Aorta (tissue), 5 donors: ENCODE results near the gene ADAMTS4. TPM values are rescaled to one million over a fixed set of nuclear protein-coding genes. Genes with fewer than 3 reads are reported as not detected.
A peak's percentile ranks its signal among the peaks of the same experiment; 100 is the strongest.

Experiments
- ATAC-seq: fragments of 200-7000 bp; cut with Tn5 transposase; one replicate; pipeline ENCODE4 v1.9.1; 2022; ENCODE audit warnings: moderate library complexity; ENCODE audit not compliant: low FRiP score
- DNase-seq, 2 donors: peaks; one replicate each; pipeline ENCODE4 v3.0.0-alpha.2; 2020
- H3K27ac ChIP-seq, 2 donors: one replicate each; pipeline ENCODE4 v1.5.1; 2013; ENCODE audit warnings: low read length in 2 of 2, mild to moderate bottlenecking in 2 of 2, moderate library complexity in 2 of 2, control low read depth in 1 of 2, inconsistent platforms in 1 of 2, low read depth in 1 of 2
- H3K27me3 ChIP-seq, 2 donors: one replicate each; pipeline ENCODE4 v1.6.1; 2013; ENCODE audit warnings: control low read depth in 1 of 2, low read length in 1 of 2, mild to moderate bottlenecking in 1 of 2, moderate library complexity in 1 of 2; ENCODE audit not compliant: insufficient read depth in 2 of 2, control insufficient read depth in 1 of 2
- H3K36me3 ChIP-seq, 2 donors: one replicate each; pipeline ENCODE4 v1.6.1; 2013; ENCODE audit warnings: control low read depth in 1 of 2, low read length in 1 of 2, mild to moderate bottlenecking in 1 of 2; ENCODE audit not compliant: insufficient read depth in 2 of 2, control insufficient read depth in 1 of 2
- H3K4me1 ChIP-seq, 2 donors: one replicate each; pipeline ENCODE4 v1.6.1; 2013; ENCODE audit warnings: low read length in 2 of 2, control low read depth in 1 of 2, mild to moderate bottlenecking in 1 of 2, moderate library complexity in 1 of 2; ENCODE audit not compliant: insufficient read depth in 2 of 2, control insufficient read depth in 1 of 2
- H3K4me3 ChIP-seq, 2 donors: one replicate each; pipeline ENCODE4 v1.5.1; 2013; ENCODE audit warnings: low read length in 2 of 2, control low read depth in 1 of 2, mild to moderate bottlenecking in 1 of 2
- H3K9me3 ChIP-seq: one replicate; pipeline ENCODE4 v1.6.1; 2013; ENCODE audit warnings: mild to moderate bottlenecking, low read length; ENCODE audit not compliant: control insufficient read depth
- WGBS, 2 donors: extraction: QIAGEN DNeasy Blood & Tissue Kit; methylation state at CpG; one replicate each; pipeline ENCODE4 v1.1.7; 2013; 5-methylcytosine and 5-hydroxymethylcytosine counted together
- intact Hi-C, 2 donors: fragments of 100-400 bp; cut with DNase I; formaldehyde crosslinking; loops; one replicate each; pipeline versions ENCODE4 v1.14.2 to v1.15.0; 2022
- polyA plus RNA-seq, 2 donors: library from polyadenylated mRNA; stranded (reverse); fragments of 200-250 nt; gene quantifications; one replicate each; pipeline ENCODE4 v1.2.3, GENCODE V29; 2013
- total RNA-seq, 2 donors: library from RNA; stranded (reverse); fragmentation: NEBNext Ultra II Directional; extraction: Animal tissue kit (Norgen Biotek cat#: 25700); gene quantifications; one replicate each; pipeline ENCODE4 v1.2.1, GENCODE V29; 2021
- donor health status: healthy with polysubstance abuse.
- donor health status: Bipolar disorder and iron deficiency.
- donor health status: DM: no; HTN: no; CAD: no.
- donor health status: DM: no; HTN: no; CAD: no.
- donor health status: DM: yes; HTN: yes; CAD: no.

The ADAMTS4 gene
- total and polyA plus RNA-seq, 4 donors: 1.4 to 207 (median 42.8) TPM

DNA sequence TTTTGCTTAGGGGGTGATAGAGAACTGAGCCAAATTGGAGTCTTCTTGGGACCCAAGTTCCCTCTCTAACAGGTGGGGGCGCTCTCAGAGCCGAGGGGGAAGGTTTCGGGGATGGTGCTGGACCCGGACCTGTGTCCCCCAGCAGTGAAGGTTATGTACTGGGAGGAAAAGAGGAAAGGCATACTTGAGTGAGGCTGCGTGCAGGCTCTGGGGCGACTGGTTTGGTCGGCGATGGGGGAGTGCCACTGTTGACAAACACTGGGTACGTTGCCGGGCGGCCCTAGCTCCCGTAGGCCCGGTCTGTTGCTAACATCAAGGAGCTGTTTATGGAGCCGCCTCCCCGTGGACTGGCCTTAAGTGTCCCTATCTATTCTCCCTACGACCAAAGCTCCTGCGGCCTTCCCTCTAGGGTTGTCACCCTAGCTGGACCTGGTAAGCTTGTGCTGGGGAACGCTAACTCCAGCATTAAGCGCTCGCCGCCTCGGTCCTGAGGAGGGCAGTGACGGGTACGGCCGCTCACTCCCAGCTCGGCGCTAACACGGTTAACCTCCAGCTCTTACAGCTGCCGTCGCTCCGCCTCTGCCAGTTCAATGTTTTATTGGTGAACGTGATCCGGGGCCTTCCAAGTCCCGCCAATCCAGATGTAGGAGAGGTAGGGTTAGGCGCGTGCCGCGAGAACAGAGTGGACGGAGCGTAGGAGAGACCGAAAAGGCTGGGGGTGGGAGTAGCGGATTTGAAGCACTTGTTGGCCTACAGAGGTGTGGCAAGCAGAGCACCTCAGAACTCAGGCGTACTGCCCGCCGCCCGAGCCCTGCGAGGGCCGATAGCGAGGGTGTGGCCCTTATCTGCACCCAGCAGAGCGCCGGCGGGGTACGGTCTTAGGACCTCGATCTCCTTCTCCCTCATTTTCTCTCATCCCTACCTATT lies 32.8 kb downstream of the ADAMTS4 start, which contains the start of gene PPOX:
Gene PPOX (plus strand): TSS at position 685 of the 927 bp plus-strand sequence. CDS start 422 bp downstream, outside the sequence.
- no peaks in the 10 kb centered on the region for H3K4me1 ChIP-seq
- no peaks in the 10 kb centered on the region for H3K36me3 ChIP-seq
- no peaks in the 10 kb centered on the region for H3K9me3 ChIP-seq
- intact Hi-C loops: no loop called here
- 0 to 1% methylated on average over 54 of the region's 54 CpGs for WGBS, 2 donors
- peak within 1 kb of the TSS; percentile 51 to 68 for H3K4me3 ChIP-seq
- ATAC-seq: peak; percentile 98
- H3K27me3 ChIP-seq: no peaks in the 10 kb centered on the region
- peak within 1 kb of the TSS in 1 of 2 donors; percentile 85 for H3K27ac ChIP-seq
- peak; percentile 98 for DNase-seq

DNA sequence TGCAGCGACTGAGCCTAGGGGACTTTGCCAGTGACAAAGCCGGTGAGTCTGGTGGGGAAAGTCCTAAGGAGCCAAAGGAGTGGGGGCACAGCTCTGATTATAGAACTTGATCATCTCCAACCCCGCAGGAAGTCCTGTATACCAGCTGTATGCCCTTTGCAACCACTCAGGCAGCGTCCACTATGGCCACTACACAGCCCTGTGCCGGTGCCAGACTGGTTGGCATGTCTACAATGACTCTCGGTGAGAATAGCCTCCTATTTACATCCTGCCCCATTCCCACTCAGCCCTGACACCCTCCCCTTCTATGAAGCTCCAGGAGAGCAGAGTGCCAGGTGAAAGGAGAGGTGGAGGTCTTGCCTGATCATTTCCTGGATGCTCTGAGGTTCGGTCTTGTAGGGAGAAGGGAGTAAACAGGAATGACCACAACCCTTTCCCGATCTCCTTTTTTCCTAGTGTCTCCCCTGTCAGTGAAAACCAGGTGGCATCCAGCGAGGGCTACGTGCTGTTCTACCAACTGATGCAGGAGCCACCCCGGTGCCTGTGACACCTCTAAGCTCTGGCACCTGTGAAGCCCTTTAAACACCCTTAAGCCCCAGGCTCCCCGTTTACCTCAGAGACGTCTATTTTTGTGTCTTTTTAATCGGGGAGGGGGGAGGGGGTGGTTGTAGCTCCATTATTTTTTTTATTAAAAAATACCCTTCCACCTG lies 33.8 kb downstream of the ADAMTS4 start:
- ATAC-seq (no peak), DNase-seq (peak; percentile 44 to 56)
- Histone ChIP-seq H3K4me1 (no peaks in the 10 kb centered on the region), H3K27me3 (no peaks in the 10 kb centered on the region), H3K4me3 (peak overlapping the region in 1 of 2 donors; percentile 30), H3K9me3 (no peaks in the 10 kb centered on the region), H3K27ac (peak overlapping the region in 1 of 2 donors; percentile 85), H3K36me3 (no peaks in the 10 kb centered on the region)
- 60 to 61% methylated on average over 14 of the region's 14 CpGs for whole genome bisulfite sequencing, 2 donors
- intact Hi-C loops: no loop called here

DNA sequence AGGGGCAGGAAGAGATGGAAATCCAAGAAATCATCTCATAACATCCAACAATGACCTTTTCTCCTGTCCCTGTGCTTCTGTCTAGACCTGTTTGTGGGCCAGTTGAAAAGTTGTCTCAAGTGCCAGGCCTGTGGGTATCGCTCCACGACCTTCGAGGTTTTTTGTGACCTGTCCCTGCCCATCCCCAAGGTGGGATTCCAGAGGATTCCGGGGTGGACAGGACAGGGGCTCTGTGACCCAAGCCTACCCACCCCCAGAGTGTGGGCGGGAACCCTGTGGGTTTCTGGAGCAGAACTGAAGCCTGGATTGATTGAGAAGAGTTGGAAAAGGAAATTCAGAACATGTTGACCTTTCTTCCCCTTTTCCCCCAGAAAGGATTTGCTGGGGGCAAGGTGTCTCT lies 35.1 kb downstream of the ADAMTS4 start:
- intact Hi-C loops: no loop called here
- Histone ChIP-seq H3K27me3 (no peaks in the 10 kb centered on the region), H3K4me1 (no peaks in the 10 kb centered on the region), H3K9me3 (no peaks in the 10 kb centered on the region), H3K27ac (no peak overlapping the region), H3K36me3 (no peaks in the 10 kb centered on the region), H3K4me3 (no peak overlapping the region)
- ATAC-seq: no peak
- WGBS, 2 donors: 91 to 95% methylated on average over 5 of the region's 5 CpGs
- peak; percentile 21 to 44 for DNase-seq

DNA sequence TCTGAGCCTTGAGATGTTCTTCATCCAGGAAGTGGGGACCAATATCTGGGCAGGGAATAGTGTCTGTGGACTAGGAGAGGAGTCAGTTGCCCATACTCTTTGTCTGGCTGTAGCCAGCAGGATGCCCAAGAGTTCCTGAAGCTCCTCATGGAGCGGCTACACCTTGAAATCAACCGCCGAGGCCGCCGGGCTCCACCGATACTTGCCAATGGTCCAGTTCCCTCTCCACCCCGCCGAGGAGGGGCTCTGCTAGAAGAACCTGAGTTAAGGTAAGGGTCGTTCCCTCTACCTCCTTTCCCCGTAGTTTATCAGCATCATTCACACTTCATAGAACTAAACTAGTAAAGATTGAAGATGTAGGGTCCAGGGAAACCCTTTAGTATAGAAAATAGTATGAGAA lies 36.0 kb downstream of the ADAMTS4 start:
- DNase-seq (peak in 1 of 2 donors; percentile 36), ATAC-seq (no peak)
- 88 to 93% methylated on average over 10 of the region's 10 CpGs for WGBS, 2 donors
- no peaks in the 10 kb centered on the region for H3K9me3 ChIP-seq
- no peak overlapping the region for H3K4me3 ChIP-seq
- no peaks in the 10 kb centered on the region for H3K27me3 ChIP-seq
- intact Hi-C loops: no loop called here
- H3K4me1 ChIP-seq: no peaks in the 10 kb centered on the region
- no peaks in the 10 kb centered on the region for H3K36me3 ChIP-seq
- H3K27ac ChIP-seq: no peak overlapping the region

DNA sequence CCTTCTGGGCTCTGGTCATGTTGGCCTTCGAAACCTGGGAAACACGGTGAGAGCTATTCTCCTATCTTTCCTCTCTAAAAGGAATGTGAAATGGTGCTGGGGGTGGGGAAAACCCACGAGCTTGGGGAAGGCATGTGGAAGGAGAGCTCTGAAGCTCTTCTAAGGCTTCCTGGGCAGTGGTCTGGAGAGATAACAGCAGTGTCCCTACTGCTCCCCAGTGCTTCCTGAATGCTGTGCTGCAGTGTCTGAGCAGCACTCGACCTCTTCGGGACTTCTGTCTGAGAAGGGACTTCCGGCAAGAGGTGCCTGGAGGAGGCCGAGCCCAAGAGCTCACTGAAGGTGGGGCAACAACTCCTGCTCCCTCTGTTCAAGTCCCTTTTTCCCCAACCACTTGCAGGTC lies 36.8 kb downstream of the ADAMTS4 start:
- H3K9me3 ChIP-seq: no peaks in the 10 kb centered on the region
- H3K4me3 ChIP-seq: no peak overlapping the region
- H3K27me3 ChIP-seq: no peaks in the 10 kb centered on the region
- no peaks in the 10 kb centered on the region for H3K4me1 ChIP-seq
- H3K36me3 ChIP-seq: no peaks in the 10 kb centered on the region
- DNase-seq (peak; percentile 23 to 34), ATAC-seq (no peak)
- H3K27ac ChIP-seq: no peak overlapping the region
- intact Hi-C loops: no loop called here
- 76 to 79% methylated on average over 7 of the region's 7 CpGs for WGBS, 2 donors

DNA sequence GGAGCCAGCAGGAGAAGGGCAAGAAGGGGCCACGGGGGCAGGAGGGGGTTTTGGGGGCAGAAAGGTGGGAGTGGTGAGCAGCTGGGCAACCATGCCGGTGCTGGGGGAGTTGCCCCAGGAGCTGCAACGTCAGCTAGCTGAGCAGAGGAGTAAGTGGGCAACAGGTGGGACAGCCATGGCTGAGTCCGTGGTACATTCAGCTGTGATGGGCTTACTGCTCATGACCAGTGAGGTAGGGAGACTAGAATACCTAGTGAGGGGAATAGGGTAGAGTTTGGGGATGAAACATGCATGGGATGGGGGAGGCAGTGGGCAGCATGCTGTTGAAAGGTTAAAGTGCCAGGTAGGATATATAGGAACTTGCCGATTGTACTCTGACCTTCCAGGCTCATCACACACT lies 37.2 kb downstream of the ADAMTS4 start:
- Histone ChIP-seq H3K4me1 (no peaks in the 10 kb centered on the region), H3K36me3 (no peaks in the 10 kb centered on the region), H3K27ac (no peak overlapping the region), H3K9me3 (no peaks in the 10 kb centered on the region), H3K27me3 (no peaks in the 10 kb centered on the region), H3K4me3 (no peak overlapping the region)
- 82 to 85% methylated on average over 5 of the region's 5 CpGs for whole genome bisulfite sequencing, 2 donors
- ATAC-seq (no peak), DNase-seq (peak in 1 of 2 donors; percentile 8)
- intact Hi-C loops: no loop called here

DNA sequence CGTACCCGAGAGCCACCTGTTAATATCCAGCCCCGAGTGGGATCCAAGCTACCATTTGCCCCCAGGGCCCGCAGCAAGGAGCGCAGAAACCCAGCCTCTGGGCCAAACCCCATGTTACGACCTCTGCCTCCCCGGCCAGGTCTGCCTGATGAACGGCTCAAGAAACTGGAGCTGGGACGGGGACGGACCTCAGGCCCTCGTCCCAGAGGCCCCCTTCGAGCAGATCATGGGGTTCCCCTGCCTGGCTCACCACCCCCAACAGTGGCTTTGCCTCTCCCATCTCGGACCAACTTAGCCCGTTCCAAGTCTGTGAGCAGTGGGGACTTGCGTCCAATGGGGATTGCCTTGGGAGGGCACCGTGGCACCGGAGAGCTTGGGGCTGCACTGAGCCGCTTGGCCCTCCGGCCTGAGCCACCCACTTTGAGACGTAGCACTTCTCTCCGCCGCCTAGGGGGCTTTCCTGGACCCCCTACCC lies 38.1 kb downstream of the ADAMTS4 start:
- ATAC-seq: no peak
- DNase-seq: peak; percentile 38 to 46
- no peaks in the 10 kb centered on the region for H3K27me3 ChIP-seq
- no peaks in the 10 kb centered on the region for H3K36me3 ChIP-seq
- no peaks in the 10 kb centered on the region for H3K4me1 ChIP-seq
- intact Hi-C loops: no loop called here
- no peak overlapping the region for H3K4me3 ChIP-seq
- H3K9me3 ChIP-seq: no peaks in the 10 kb centered on the region
- 90% methylated on average over 22 of the region's 22 CpGs for WGBS, 2 donors
- no peak overlapping the region for H3K27ac ChIP-seq

DNA sequence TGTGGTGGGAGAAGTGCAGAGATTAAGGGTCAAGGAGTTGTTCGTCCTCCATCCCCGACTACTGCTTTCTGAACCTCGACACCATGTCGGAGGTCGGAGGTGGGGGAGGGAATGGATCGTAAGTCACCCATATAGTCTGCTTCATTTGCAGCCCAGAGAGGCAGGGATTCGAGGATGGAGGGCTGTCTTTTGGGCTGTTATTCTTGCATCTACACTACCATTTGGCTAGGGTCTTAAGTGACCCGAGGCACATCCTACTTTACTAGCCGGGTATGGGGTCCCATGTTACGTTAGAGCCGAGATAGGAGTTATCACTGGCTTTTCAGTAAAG lies 39.0 kb downstream of the ADAMTS4 start:
- ATAC-seq: no peak
- H3K9me3 ChIP-seq: no peaks in the 10 kb centered on the region
- no peaks in the 10 kb centered on the region for H3K27me3 ChIP-seq
- DNase-seq: no peak
- intact Hi-C loops: loop anchor here in 1 of 2 donors (2.0 kb wide), 1 partner anchor 27 kb away; the partner anchor contains the start of gene DEDD
- no peak overlapping the region for H3K27ac ChIP-seq
- H3K4me3 ChIP-seq: peak overlapping the region; percentile 23 to 61
- H3K4me1 ChIP-seq: no peaks in the 10 kb centered on the region
- WGBS, 2 donors: 2 to 3% methylated on average over 11 of the region's 11 CpGs
- no peaks in the 10 kb centered on the region for H3K36me3 ChIP-seq
